Gastroesophageal sphincter (tissue), 4 donors: ENCODE measurements around the gene MEP1B. TPM values are rescaled to one million over a fixed set of nuclear protein-coding genes. Genes with fewer than 3 reads are reported as not detected.

ENCODE experiments used
- ATAC-seq: fragments of 150-250 bp; one replicate; pipeline ENCODE4 v1.9.1; 2016; ENCODE audit warnings: mild to moderate bottlenecking, moderate library complexity
- H3K27ac ChIP-seq, 4 donors: fragments of 200-600 bp; sonication (generic) in 3 of 4; 1 replicate in 3 of 4; 2 replicates in 1 of 4; pipeline ENCODE4 v1.5.1; 2016 to 2019
- H3K27me3 ChIP-seq: fragments of 200-600 bp; sonication (generic); one replicate; pipeline ENCODE4 v1.5.1; 2019
- H3K36me3 ChIP-seq, 2 donors: fragments of 200-600 bp; sonication (generic); one replicate each; pipeline ENCODE4 v1.5.1; 2019; ENCODE audit warnings: control low read depth in 1 of 2
- H3K4me1 ChIP-seq, 3 donors: fragments of 200-600 bp; sonication (generic); 1 replicate in 2 of 3; 2 replicates in 1 of 3; pipeline ENCODE4 v1.5.1; 2016 to 2019; ENCODE audit warnings: control low read depth in 2 of 3
- H3K4me3 ChIP-seq, 2 donors: fragments of 200-600 bp; sonication (generic); one replicate each; pipeline ENCODE4 v1.5.1; 2019; ENCODE audit warnings: mild to moderate bottlenecking in 1 of 2, moderate library complexity in 1 of 2
- H3K9me3 ChIP-seq, 3 donors: fragments of 200-600 bp; sonication (generic); one replicate each; pipeline ENCODE4 v1.5.1; 2017 to 2019; ENCODE audit warnings: control low read depth in 2 of 3
- EP300 ChIP-seq: sonication (generic); formaldehyde crosslinking; IDR thresholded peaks from one replicate; pipeline ENCODE4 v1.6.1; 2017; ENCODE audit warnings: antibody characterized with exemption, mild to moderate bottlenecking
- POLR2A ChIP-seq, 2 donors: fragments of 450-650 bp; IDR thresholded peaks; one replicate each; pipeline ENCODE4 v1.6.1; 2017; ENCODE audit warnings: antibody characterized with exemption in 2 of 2, mild to moderate bottlenecking in 2 of 2, moderate library complexity in 1 of 2
- POLR2AphosphoS5 ChIP-seq: sonication (generic); formaldehyde crosslinking; IDR thresholded peaks from one replicate; pipeline ENCODE4 v1.6.1; 2017; ENCODE audit warnings: antibody characterized with exemption
- WGBS, 2 donors: methylation state at CpG; one replicate each; pipeline ENCODE4 v1.1.5; 2018; ENCODE audit warnings: low coverage in 1 of 2; 5-methylcytosine and 5-hydroxymethylcytosine counted together
- small RNA-seq, 4 donors: library from RNA; depleted of rRNA; stranded (forward); fragments of <200 nt; gene quantifications; one replicate each; pipeline ENCODE3, GENCODE V24; 2016
- total RNA-seq, 4 donors: library from RNA; depleted of rRNA; stranded (reverse); fragments of >200 nt; gene quantifications; one replicate each; pipeline ENCODE4 v1.1.0, GENCODE V29; 2016
- TF ChIP-seq, protein P1 (sequence below), 4 experiments: fragments of 200-600 bp in 2 of 4; fragments of 450-650 bp in 2 of 4; sonication (generic) in 1 of 4; IDR thresholded peaks; one replicate each; pipeline ENCODE4 v1.5.1; 2017 to 2019; ENCODE audit warnings: antibody characterized with exemption in 4 of 4, mild to moderate bottlenecking in 2 of 4, moderate library complexity in 2 of 4

Gene MEP1B
- total RNA-seq, 4 donors from 2014 or later = not detected

DNA sequence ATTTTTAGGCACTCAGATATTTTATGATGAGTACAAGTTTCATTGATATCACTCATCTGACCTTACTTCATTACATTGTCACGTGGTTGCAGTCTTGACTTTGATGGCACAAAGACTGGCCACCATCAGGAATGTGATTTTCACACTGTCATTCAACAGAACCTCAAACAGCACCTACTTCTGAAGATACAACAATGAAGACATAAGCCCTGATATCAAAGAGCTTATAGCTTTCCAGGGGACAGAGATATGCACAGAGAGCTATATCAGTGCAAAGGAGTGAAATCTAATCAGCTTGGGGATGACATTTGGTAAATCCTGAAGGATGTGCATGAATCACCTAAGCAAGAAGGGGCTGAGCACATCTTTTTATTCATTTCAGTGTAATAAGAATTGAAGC is 72.3 kb downstream of the MEP1B start:
- TF ChIP-seq POLR2A (IDR thresholded peaks at IDR 0.05) (no peak), POLR2AphosphoS5 (no peak), EP300 (no peak)
- TF ChIP-seq, protein P1, sequence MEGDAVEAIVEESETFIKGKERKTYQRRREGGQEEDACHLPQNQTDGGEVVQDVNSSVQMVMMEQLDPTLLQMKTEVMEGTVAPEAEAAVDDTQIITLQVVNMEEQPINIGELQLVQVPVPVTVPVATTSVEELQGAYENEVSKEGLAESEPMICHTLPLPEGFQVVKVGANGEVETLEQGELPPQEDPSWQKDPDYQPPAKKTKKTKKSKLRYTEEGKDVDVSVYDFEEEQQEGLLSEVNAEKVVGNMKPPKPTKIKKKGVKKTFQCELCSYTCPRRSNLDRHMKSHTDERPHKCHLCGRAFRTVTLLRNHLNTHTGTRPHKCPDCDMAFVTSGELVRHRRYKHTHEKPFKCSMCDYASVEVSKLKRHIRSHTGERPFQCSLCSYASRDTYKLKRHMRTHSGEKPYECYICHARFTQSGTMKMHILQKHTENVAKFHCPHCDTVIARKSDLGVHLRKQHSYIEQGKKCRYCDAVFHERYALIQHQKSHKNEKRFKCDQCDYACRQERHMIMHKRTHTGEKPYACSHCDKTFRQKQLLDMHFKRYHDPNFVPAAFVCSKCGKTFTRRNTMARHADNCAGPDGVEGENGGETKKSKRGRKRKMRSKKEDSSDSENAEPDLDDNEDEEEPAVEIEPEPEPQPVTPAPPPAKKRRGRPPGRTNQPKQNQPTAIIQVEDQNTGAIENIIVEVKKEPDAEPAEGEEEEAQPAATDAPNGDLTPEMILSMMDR (IDR thresholded peaks at IDR 0.05) = no peak
- H3K9me3 ChIP-seq = no peaks in the 10 kb centered on the region
- no peak for ATAC-seq
- WGBS, 2 donors = 78% methylated on average over 1 of the region's 1 CpG; no CpG with 5 or more reads in 1 of the 2 donors
- peaks cover 0 to 4% of the 10 kb centered on the region in 2 donors for H3K36me3 ChIP-seq
- H3K4me3 ChIP-seq = no peak overlapping the region
- no peaks in the 10 kb centered on the region for H3K27me3 ChIP-seq
- H3K4me1 ChIP-seq = no peaks in the 10 kb centered on the region
- no peak overlapping the region for H3K27ac ChIP-seq

DNA sequence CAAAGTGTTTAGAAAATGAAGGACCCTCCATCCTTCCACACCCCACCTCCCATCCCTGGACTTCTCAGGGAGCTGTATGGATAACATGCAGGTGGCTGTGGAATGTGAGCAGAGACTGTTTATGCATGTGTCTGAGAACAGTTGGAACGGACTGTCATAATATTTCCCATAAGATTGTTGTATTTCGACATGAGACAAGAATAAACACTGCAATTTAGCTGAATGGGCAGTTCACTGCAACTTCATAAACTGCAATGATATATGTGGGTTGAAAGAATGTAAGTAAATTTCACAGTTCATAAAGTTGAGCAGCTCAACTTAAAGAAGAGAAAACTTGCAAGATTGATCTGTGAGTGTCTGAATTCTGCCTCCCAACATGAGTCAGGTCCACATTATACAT is 74.6 kb downstream of the MEP1B start:
- Histone ChIP-seq H3K27me3 (no peaks in the 10 kb centered on the region), H3K36me3 (peaks cover 3 to 24% of the 10 kb centered on the region in 2 donors), H3K9me3 (no peaks in the 10 kb centered on the region), H3K27ac (no peak overlapping the region), H3K4me1 (no peaks in the 10 kb centered on the region), H3K4me3 (no peak overlapping the region)
- 65 to 67% methylated on average over 2 of the region's 2 CpGs for WGBS, 2 donors
- no peak for ATAC-seq
- TF ChIP-seq POLR2AphosphoS5 = no peak
- TF ChIP-seq EP300 = no peak
- TF ChIP-seq POLR2A (IDR thresholded peaks at IDR 0.05) = no peak
- TF ChIP-seq, protein P1 (IDR thresholded peaks at IDR 0.05) = no peak

DNA sequence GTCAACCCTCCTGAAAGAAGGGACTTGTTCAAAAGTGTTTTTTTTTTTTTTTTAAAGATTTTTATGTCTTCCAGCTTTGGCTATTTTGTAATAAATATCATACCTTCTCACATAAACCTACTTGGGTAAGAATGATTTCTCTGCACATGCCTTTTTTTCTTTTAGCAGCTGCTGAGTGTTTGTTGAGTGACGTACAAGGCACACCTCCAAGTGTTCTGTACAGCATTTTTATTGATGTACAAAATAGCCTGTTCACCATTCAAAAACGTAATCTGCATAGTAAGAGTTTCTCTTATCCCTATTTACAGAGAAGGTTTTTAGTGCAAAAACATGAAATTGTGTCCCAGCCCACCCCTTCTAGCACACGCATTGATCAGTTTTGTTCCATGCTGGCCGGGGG is 77.6 kb downstream of the MEP1B start:
- ATAC-seq = no peak
- no peaks in the 10 kb centered on the region for H3K9me3 ChIP-seq
- TF ChIP-seq, protein P1 (IDR thresholded peaks at IDR 0.05) = no peak
- no peak for TF ChIP-seq POLR2A (IDR thresholded peaks at IDR 0.05)
- TF ChIP-seq POLR2AphosphoS5 = no peak
- TF ChIP-seq EP300 = no peak
- no peak overlapping the region for H3K27ac ChIP-seq
- H3K36me3 ChIP-seq = peaks cover 6 to 35% of the 10 kb centered on the region in 2 donors
- H3K27me3 ChIP-seq = no peaks in the 10 kb centered on the region
- WGBS, 2 donors = 86 to 92% methylated on average over 4 of the region's 4 CpGs
- H3K4me3 ChIP-seq = no peak overlapping the region
- H3K4me1 ChIP-seq = peaks cover 0 to 7% (median 0%) of the 10 kb centered on the region in 3 donors

Small RNA genes lying within 50 kb of the gene (small RNA-seq; reads per million reads assigned to genes)
- gene RF00019 (0 reads per million in 4 donors), gene RNA5SP453 (0 to 0.27 (median 0.06) reads per million in 4 donors)

Other genes starting within 250 kb of the MEP1B start
- 10 to 100 TPM; 40.0 to 62.4 (median 42.5) TPM for gene TRAPPC8, start 246.9 kb upstream of the MEP1B start, total RNA-seq
- gene RNF125, start 171.2 kb upstream of the MEP1B start, total RNA-seq = 1 to 10 TPM; 1.7 to 5.2 (median 3.1) TPM
- gene RNF138, start 98.2 kb upstream of the MEP1B start, total RNA-seq = 10 to 100 TPM in 3 of 4 donors, 1 to 10 TPM in 1; 9.6 to 27.6 (median 17.9) TPM